LNCaP clone FGC (cell line): ENCODE data around the gene IL18BP.

Experiments
- DNase-seq: peaks from one replicate; pipeline ENCODE4 v3.0.0-alpha.2; 2011; ENCODE audit warnings: low read depth
- H3K4me3 ChIP-seq: 2 replicates; pipeline ENCODE4 v1.5.1; 2011; ENCODE audit warnings: mild to moderate bottlenecking, low read depth, low read length, control low read depth
- TF ChIP-seq, protein P1 (sequence below): IDR thresholded peaks from 2 replicates; pipeline ENCODE4 v1.5.1; 2012; ENCODE audit warnings: mild to moderate bottlenecking; ENCODE audit not compliant: control insufficient read depth, insufficient read depth; ENCODE audit errors: extremely low read depth

Gene IL18BP

DNA sequence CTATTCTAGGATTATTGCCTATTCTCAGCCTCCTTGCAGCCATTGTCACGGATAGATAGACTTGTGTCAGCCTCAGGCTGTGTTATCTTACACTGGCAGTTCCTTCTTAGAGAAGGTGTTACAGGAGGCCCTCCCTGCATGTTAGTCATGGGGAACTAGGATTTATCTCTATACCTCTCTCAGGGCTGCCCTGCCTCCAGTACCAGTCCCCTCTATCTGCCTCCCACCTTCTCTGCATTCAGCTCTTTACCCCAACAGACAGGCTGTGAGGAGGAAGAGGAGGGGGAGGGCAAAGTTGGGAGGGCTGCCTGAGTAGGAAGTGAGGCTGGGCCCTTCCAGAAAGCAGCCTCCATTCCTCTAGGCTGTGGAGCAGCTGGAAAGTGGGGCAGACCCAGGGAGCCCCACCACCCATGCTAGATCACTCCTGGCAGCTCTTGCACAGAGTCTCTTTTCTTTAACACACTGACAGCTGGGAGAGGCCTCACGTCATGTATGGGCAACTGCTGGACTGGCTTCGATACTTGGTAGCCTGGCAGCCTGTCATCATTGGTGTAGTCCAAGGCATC lies 2.9 kb upstream of the IL18BP start:
- DNase-seq: no peak
- H3K4me3 ChIP-seq: no peak overlapping the region
- TF ChIP-seq, protein P1, sequence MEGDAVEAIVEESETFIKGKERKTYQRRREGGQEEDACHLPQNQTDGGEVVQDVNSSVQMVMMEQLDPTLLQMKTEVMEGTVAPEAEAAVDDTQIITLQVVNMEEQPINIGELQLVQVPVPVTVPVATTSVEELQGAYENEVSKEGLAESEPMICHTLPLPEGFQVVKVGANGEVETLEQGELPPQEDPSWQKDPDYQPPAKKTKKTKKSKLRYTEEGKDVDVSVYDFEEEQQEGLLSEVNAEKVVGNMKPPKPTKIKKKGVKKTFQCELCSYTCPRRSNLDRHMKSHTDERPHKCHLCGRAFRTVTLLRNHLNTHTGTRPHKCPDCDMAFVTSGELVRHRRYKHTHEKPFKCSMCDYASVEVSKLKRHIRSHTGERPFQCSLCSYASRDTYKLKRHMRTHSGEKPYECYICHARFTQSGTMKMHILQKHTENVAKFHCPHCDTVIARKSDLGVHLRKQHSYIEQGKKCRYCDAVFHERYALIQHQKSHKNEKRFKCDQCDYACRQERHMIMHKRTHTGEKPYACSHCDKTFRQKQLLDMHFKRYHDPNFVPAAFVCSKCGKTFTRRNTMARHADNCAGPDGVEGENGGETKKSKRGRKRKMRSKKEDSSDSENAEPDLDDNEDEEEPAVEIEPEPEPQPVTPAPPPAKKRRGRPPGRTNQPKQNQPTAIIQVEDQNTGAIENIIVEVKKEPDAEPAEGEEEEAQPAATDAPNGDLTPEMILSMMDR: no peak

- TF ChIP-seq, protein P1: no peak
- no peak for DNase-seq
- H3K4me3 ChIP-seq: no peak overlapping the region
These were observed 2.2 kb upstream of the IL18BP start for GRCh38 chr11:71996517-71996916.

- TF ChIP-seq, protein P1: no peak
- DNase-seq: no peak
- H3K4me3 ChIP-seq: no peak overlapping the region
These were observed 1.8 kb upstream of the IL18BP start for GRCh38 chr11:71996946-71997345.

DNA sequence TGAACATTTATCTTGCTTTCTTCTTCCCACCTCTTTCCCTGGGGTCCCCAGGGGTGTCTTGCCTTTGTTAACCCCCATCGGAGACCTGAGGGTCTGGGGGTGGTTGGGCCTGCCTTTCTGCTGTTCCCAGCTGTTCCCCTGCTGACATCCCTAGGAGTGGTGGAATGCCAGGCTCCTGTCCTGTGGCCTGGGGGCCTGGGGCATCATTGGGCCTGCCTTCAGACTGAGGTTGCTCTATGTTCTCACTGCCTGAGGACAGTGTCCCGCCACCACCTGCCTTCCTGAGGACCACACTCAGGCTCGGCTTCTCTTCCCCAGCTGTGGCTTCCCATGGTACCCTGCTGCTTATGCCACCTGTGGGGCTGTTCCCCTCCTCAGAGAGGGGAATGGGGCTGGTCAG lies 1.1 kb upstream of the IL18BP start:
- no peak for DNase-seq
- no peak overlapping the region for H3K4me3 ChIP-seq
- TF ChIP-seq, protein P1: no peak

DNA sequence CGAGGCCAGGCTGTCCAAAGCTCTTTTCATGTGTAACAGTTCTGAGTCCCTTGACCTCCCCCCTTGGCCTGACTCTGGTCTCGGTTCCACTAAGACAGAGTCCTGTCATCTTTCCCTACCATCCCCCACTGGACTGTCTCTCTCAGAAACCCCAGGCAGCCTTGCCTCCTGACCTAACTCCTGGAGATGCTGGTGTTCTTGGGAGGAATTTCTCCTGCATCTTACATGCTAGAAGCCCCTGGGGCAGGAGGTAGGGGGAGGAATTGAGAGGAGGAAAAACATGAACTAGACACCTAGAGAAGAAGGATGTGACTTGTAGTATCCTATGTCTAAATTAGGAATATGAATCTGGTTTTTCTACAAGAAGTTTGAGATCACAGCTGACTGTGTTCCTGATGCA lies 648 bp upstream of the IL18BP start:
- TF ChIP-seq, protein P1: no peak

DNA sequence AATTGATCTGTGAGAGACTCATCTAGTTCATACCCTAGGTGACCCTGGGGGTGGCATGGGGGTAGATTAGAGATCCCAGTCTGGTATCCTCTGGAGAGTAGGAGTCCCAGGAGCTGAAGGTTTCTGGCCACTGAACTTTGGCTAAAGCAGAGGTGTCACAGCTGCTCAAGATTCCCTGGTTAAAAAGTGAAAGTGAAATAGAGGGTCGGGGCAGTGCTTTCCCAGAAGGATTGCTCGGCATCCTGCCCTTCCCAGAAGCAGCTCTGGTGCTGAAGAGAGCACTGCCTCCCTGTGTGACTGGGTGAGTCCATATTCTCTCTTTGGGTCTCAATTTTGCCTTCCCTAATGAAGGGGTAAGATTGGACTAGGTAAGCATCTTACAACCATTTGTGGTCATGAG lies 653 bp downstream of the IL18BP start:
- no peak overlapping the region for H3K4me3 ChIP-seq
- no peak for DNase-seq
- TF ChIP-seq, protein P1: no peak

More for the DNA sequence above, 648 bp upstream of the IL18BP start:
- no peak overlapping the region for H3K4me3 ChIP-seq
- no peak for DNase-seq

GRCh38 chr11:71999798-72000197 lies 1.1 kb downstream of the IL18BP start:
- H3K4me3 ChIP-seq: no peak overlapping the region
- TF ChIP-seq, protein P1: no peak
- DNase-seq: no peak
